Peyer's patch (tissue), 4 donors: ENCODE data around the gene IPO4. TPM values are rescaled to one million over a fixed set of nuclear protein-coding genes. Genes with fewer than 3 reads are reported as not detected.

Experiments used
- DNase-seq, 3 donors: peaks; one replicate each; pipeline ENCODE4 v3.0.0-alpha.2; 2017 to 2019
- H3K27ac ChIP-seq, 4 donors: fragments of 200-600 bp; sonication (generic); one replicate each; pipeline ENCODE4 v1.5.1; 2016 to 2019
- H3K27me3 ChIP-seq, 2 donors: fragments of 200-600 bp; sonication (generic); one replicate each; pipeline ENCODE4 v1.5.1; 2019
- H3K36me3 ChIP-seq, 3 donors: fragments of 200-600 bp; sonication (generic); one replicate each; pipeline ENCODE4 v1.5.1; 2016 to 2019
- H3K4me1 ChIP-seq, 4 donors: fragments of 200-600 bp; sonication (generic); one replicate each; pipeline ENCODE4 v1.5.1; 2016 to 2019
- H3K4me3 ChIP-seq, 4 donors: fragments of 200-600 bp; sonication (generic); 1 replicate in 3 of 4; 2 replicates in 1 of 4; pipeline ENCODE4 v1.5.1; 2016 to 2019; ENCODE audit warnings: mild to moderate bottlenecking in 1 of 4
- H3K9me3 ChIP-seq, 4 donors: fragments of 200-600 bp; sonication (generic); one replicate each; pipeline ENCODE4 v1.5.1; 2016 to 2019; ENCODE audit warnings: mild to moderate bottlenecking in 1 of 4
- CTCF ChIP-seq, 6 experiments: fragments of 450-650 bp in 4 of 6; fragments of 200-600 bp in 2 of 6; sonication (generic) in 1 of 6; IDR thresholded peaks; one replicate each; pipeline ENCODE4 v1.5.1; 2017 to 2019; ENCODE audit warnings: antibody characterized with exemption in 6 of 6, mild to moderate bottlenecking in 3 of 6, moderate library complexity in 1 of 6
- POLR2A ChIP-seq, 2 donors: fragments of 450-650 bp; IDR thresholded peaks; one replicate each; pipeline ENCODE4 v1.5.1; 2017; ENCODE audit warnings: antibody characterized with exemption in 2 of 2, mild to moderate bottlenecking in 2 of 2, moderate library complexity in 2 of 2
- total RNA-seq, 4 donors: library from RNA; depleted of rRNA; stranded (reverse); fragments of >200 nt; gene quantifications; one replicate each; pipeline ENCODE4 v1.1.0, GENCODE V29; 2016

Gene IPO4
- total RNA-seq, 4 donors from 2014 or later: 12.8 to 56.9 (median 34.2) TPM

- Histone ChIP-seq H3K4me3 (peak overlapping the region in 1 of 4 donors; percentile 63), H3K36me3 (peaks cover 0 to 69% (median 7%) of the 10 kb centered on the region in 3 donors), H3K27me3 (no peaks in the 10 kb centered on the region), H3K4me1 (peaks cover 5 to 31% (median 15%) of the 10 kb centered on the region in 4 donors), H3K27ac (peak overlapping the region; percentile 91 to 96 (median 95)), H3K9me3 (no peaks in the 10 kb centered on the region)
- DNase-seq: no peak
- TF ChIP-seq CTCF (IDR thresholded peaks at IDR 0.05) (no peak), POLR2A (IDR thresholded peaks at IDR 0.05) (no peak)
These were observed 28.1 kb downstream of the IPO4 start for GRCh38 chr14:24160499-24160849.

GRCh38 chr14:24159777-24160498 lies 28.7 kb downstream of the IPO4 start:
- Histone ChIP-seq H3K36me3 (peaks cover 0 to 69% (median 7%) of the 10 kb centered on the region in 3 donors), H3K9me3 (no peaks in the 10 kb centered on the region), H3K27me3 (no peaks in the 10 kb centered on the region), H3K4me3 (no peak overlapping the region), H3K4me1 (peaks cover 5 to 31% (median 15%) of the 10 kb centered on the region in 4 donors), H3K27ac (peak overlapping the region; percentile 91 to 96 (median 95))
- TF ChIP-seq CTCF (IDR thresholded peaks at IDR 0.05): no peak
- TF ChIP-seq POLR2A (IDR thresholded peaks at IDR 0.05): no peak
- DNase-seq: peak in 1 of 3 donors; percentile 50

GRCh38 chr14:24157331-24157730 lies 31.3 kb downstream of the IPO4 start:
- no peaks in the 10 kb centered on the region for H3K9me3 ChIP-seq
- peaks cover 0 to 68% (median 7%) of the 10 kb centered on the region in 3 donors for H3K36me3 ChIP-seq
- DNase-seq: no peak
- H3K4me1 ChIP-seq: peaks cover 4 to 13% (median 8%) of the 10 kb centered on the region in 4 donors
- no peak overlapping the region for H3K4me3 ChIP-seq
- TF ChIP-seq CTCF (IDR thresholded peaks at IDR 0.05) (no peak), POLR2A (IDR thresholded peaks at IDR 0.05) (no peak)
- no peaks in the 10 kb centered on the region for H3K27me3 ChIP-seq
- peak overlapping the region in 1 of 4 donors; percentile 17 for H3K27ac ChIP-seq

GRCh38 chr14:24156840-24157239 lies 31.8 kb downstream of the IPO4 start:
- H3K4me1 ChIP-seq: peaks cover 0 to 8% (median 6%) of the 10 kb centered on the region in 4 donors
- TF ChIP-seq CTCF (IDR thresholded peaks at IDR 0.05) (no peak), POLR2A (IDR thresholded peaks at IDR 0.05) (no peak)
- no peak for DNase-seq
- H3K27me3 ChIP-seq: no peaks in the 10 kb centered on the region
- no peak overlapping the region for H3K4me3 ChIP-seq
- peaks cover 0 to 73% (median 7%) of the 10 kb centered on the region in 3 donors for H3K36me3 ChIP-seq
- no peaks in the 10 kb centered on the region for H3K9me3 ChIP-seq
- no peak overlapping the region for H3K27ac ChIP-seq

- no peaks in the 10 kb centered on the region for H3K9me3 ChIP-seq
- TF ChIP-seq POLR2A (IDR thresholded peaks at IDR 0.05) (no peak), CTCF (IDR thresholded peaks at IDR 0.05) (no peak)
- peaks cover 2 to 85% (median 7%) of the 10 kb centered on the region in 3 donors for H3K36me3 ChIP-seq
- DNase-seq: no peak
- no peaks in the 10 kb centered on the region for H3K27me3 ChIP-seq
- H3K27ac ChIP-seq: no peak overlapping the region
- H3K4me1 ChIP-seq: no peaks in the 10 kb centered on the region
- no peak overlapping the region for H3K4me3 ChIP-seq
These were observed 33.5 kb downstream of the IPO4 start for GRCh38 chr14:24155100-24155499.
